MM.1S (cell line): ENCODE data around the gene KCND2.

Source experiments
- CTCF ChIP-seq: fragments of 300-600 bp; sonication (generic); IDR thresholded peaks from 2 replicates; pipeline ENCODE4 v1.5.1; 2016; ENCODE audit warnings: antibody characterized with exemption, low read length, mixed read lengths
- EZH2 ChIP-seq: fragments of 300-600 bp; sonication (generic); optimal IDR thresholded peaks from 2 replicates; pipeline ENCODE3; 2017; ENCODE audit warnings: low read depth, mild to moderate bottlenecking, antibody characterized with exemption, low read length, mixed read lengths
- EZH2phosphoT487 ChIP-seq: fragments of 300-600 bp; sonication (generic); IDR thresholded peaks from 2 replicates; pipeline ENCODE4 v1.6.1; 2018; ENCODE audit warnings: antibody characterized with exemption, low read length

GRCh38 chr7:120587243-120587642 lies 314.3 kb downstream of the KCND2 start:
- no peak for TF ChIP-seq CTCF
- no peak for TF ChIP-seq EZH2
- TF ChIP-seq EZH2phosphoT487 = no peak
